Keratinocyte (primary cell): ENCODE data around the gene ARMC9. TPM values are rescaled to one million over a fixed set of nuclear protein-coding genes. Genes with fewer than 3 reads are reported as not detected.

Experiments
- DNase-seq: peaks from one replicate; pipeline ENCODE4 v3.0.0-alpha.2; 2011; ENCODE audit warnings: low read depth, missing footprints, low spot score
- FAIRE-seq: peaks from 2 replicates; lab custom pipeline; 2011; peaks lifted over from hg19 to GRCh38; lab: Jason Lieb, UNC
- H2AFZ ChIP-seq: 2 replicates; pipeline ENCODE4 v1.6.0; 2012; ENCODE audit warnings: low read length, control low read depth, inconsistent platforms; ENCODE audit not compliant: control insufficient read depth
- H3K27ac ChIP-seq: 2 replicates; pipeline ENCODE4 v1.5.1; 2011; ENCODE audit warnings: low read length; ENCODE audit not compliant: control insufficient read depth, insufficient read depth
- H3K27me3 ChIP-seq: 3 replicates; pipeline ENCODE4 v1.6.0; 2011; ENCODE audit warnings: low read length; ENCODE audit not compliant: control insufficient read depth, insufficient read depth; ENCODE audit errors: extremely low read depth
- H3K36me3 ChIP-seq, 2 experiments: 2 replicates in 1 of 2; 3 replicates in 1 of 2; pipeline ENCODE4 v1.5.1; 2011; ENCODE audit warnings: low read length in 2 of 2, mild to moderate bottlenecking in 1 of 2; ENCODE audit not compliant: control insufficient read depth in 2 of 2, insufficient read depth in 2 of 2; ENCODE audit errors: extremely low read depth in 1 of 2
- H3K4me1 ChIP-seq: 3 replicates; pipeline ENCODE4 v1.5.1; 2011; ENCODE audit warnings: low read length; ENCODE audit not compliant: control insufficient read depth, insufficient read depth; ENCODE audit errors: extremely low read depth
- H3K4me2 ChIP-seq: 3 replicates; pipeline ENCODE4 v1.6.0; 2011; ENCODE audit warnings: low read depth, low read length; ENCODE audit not compliant: control insufficient read depth, insufficient read depth; ENCODE audit errors: extremely low read depth
- H3K4me3 ChIP-seq, 3 experiments: fragments of 200-600 bp in 1 of 3; sonication (generic) in 1 of 3; 2 replicates in 2 of 3; 3 replicates in 1 of 3; pipeline ENCODE4 v1.5.1; 2011 to 2016; ENCODE audit warnings: low read length in 3 of 3, mild to moderate bottlenecking in 3 of 3, control low read depth in 2 of 3, inconsistent platforms in 1 of 3, low read depth in 1 of 3, mixed read lengths in 1 of 3, mixed run types in 1 of 3, moderate library complexity in 1 of 3; ENCODE audit not compliant: control insufficient read depth in 2 of 3, insufficient read depth in 2 of 3; ENCODE audit errors: extremely low read depth in 1 of 3
- H3K79me2 ChIP-seq: 2 replicates; pipeline ENCODE4 v1.6.0; 2012; ENCODE audit warnings: low read length; ENCODE audit not compliant: control insufficient read depth, insufficient read depth
- H3K9ac ChIP-seq: 3 replicates; pipeline ENCODE4 v1.6.0; 2011; ENCODE audit warnings: low read length; ENCODE audit not compliant: control insufficient read depth, insufficient read depth; ENCODE audit errors: extremely low read depth
- H3K9me1 ChIP-seq: 3 replicates; pipeline ENCODE4 v1.6.0; 2011; ENCODE audit warnings: low read length; ENCODE audit not compliant: control insufficient read depth, insufficient read depth; ENCODE audit errors: extremely low read depth
- H3K9me3 ChIP-seq: 2 replicates; pipeline ENCODE4 v1.5.1; 2012; ENCODE audit warnings: low read depth, low read length; ENCODE audit not compliant: control insufficient read depth
- H4K20me1 ChIP-seq: 3 replicates; pipeline ENCODE4 v1.6.0; 2011; ENCODE audit warnings: low read length; ENCODE audit not compliant: control insufficient read depth, insufficient read depth; ENCODE audit errors: extremely low read depth
- CTCF ChIP-seq, 3 experiments: IDR thresholded peaks in 1 of 3; conservative IDR thresholded peaks in 1 of 3; optimal IDR thresholded peaks in 1 of 3; 2 replicates in 2 of 3; 3 replicates in 1 of 3; pipeline versions ENCODE3 to v1.5.1; 2011; ENCODE audit warnings: low read length in 3 of 3, mild to moderate bottlenecking in 3 of 3, moderate library complexity in 2 of 3, control low read depth in 1 of 3, inconsistent platforms in 1 of 3; ENCODE audit not compliant: insufficient read depth in 2 of 3; ENCODE audit errors: extremely low read depth in 1 of 3
- EZH2 ChIP-seq: IDR thresholded peaks from one replicate; pipeline ENCODE4 v1.6.1; 2012; ENCODE audit warnings: inconsistent platforms, mild to moderate bottlenecking, low read length, moderate library complexity
- dilution Hi-C: fragments of 300-500 bp; cut with MboI; formaldehyde crosslinking; loops from one replicate; pipeline ENCODE4 v1.7.0; 2020; ENCODE audit warnings: low sequenced_read_pairs; ENCODE audit not compliant: extremely low pct_ligation_motif_present
- polyA plus RNA-seq, 5 experiments: library from polyadenylated mRNA; depleted of rRNA in 3 of 5; stranded (reverse) in 3 of 5; stranded (forward) in 1 of 5; unstranded in 1 of 5; fragments of >200 nt; gene quantifications; 1 replicate in 1 of 5; 2 replicates in 3 of 5; 3 replicates in 1 of 5; pipeline versions ENCODE4 v1.2.1 to v1.2.3, GENCODE V29; 2011 to 2012; ENCODE audit warnings: missing spikeins in 2 of 5, low read depth in 1 of 5, low replicate concordance in 1 of 5

Gene ARMC9
- polyA plus RNA-seq, 1 donor (not counting 4 experiments of a cell fraction or from before 2014, with no cell fraction given) = 16.2 TPM

- H3K9me3 ChIP-seq = no peaks in the 10 kb centered on the region
- H3K4me1 ChIP-seq = no peaks in the 10 kb centered on the region
- no peak for TF ChIP-seq CTCF (optimal IDR thresholded peaks at IDR 0.05 in 1 of 3, IDR thresholded peaks at IDR 0.05 in 1 of 3, conservative IDR thresholded peaks at IDR 0.05 in 1 of 3; ENCODE audit: extremely low read depth in 1 of 3, insufficient read depth in 2 of 3, low read length in 3 of 3)
- no peak for TF ChIP-seq EZH2
- no peaks in the 10 kb centered on the region for H4K20me1 ChIP-seq
- no peak overlapping the region for H3K9ac ChIP-seq
- no peak overlapping the region for H3K4me3 ChIP-seq
- no peak for FAIRE-seq
- no peak overlapping the region for H2AFZ ChIP-seq
- DNase-seq = no peak
- no peaks in the 10 kb centered on the region for H3K9me1 ChIP-seq
- no peak overlapping the region for H3K27ac ChIP-seq
- no peaks in the 10 kb centered on the region for H3K36me3 ChIP-seq
- no peaks in the 10 kb centered on the region for H3K79me2 ChIP-seq
- dilution Hi-C loops = no loop called here
- H3K4me2 ChIP-seq = no peak overlapping the region
- H3K27me3 ChIP-seq = peaks cover 30% of the 10 kb centered on the region
Measured at GRCh38 chr2:231397011-231397927, 198.8 kb downstream of the ARMC9 start.

GRCh38 chr2:231397928-231398294 is 199.5 kb downstream of the ARMC9 start:
- dilution Hi-C loops = no loop called here

More at GRCh38 chr2:231397928-231398294, 199.5 kb downstream of the ARMC9 start:
- H4K20me1 ChIP-seq = no peaks in the 10 kb centered on the region
- H3K79me2 ChIP-seq = no peaks in the 10 kb centered on the region
- no peak overlapping the region for H3K4me3 ChIP-seq
- TF ChIP-seq CTCF (optimal IDR thresholded peaks at IDR 0.05 in 1 of 3, IDR thresholded peaks at IDR 0.05 in 1 of 3, conservative IDR thresholded peaks at IDR 0.05 in 1 of 3; ENCODE audit: extremely low read depth in 1 of 3, insufficient read depth in 2 of 3, low read length in 3 of 3) (no peak), EZH2 (no peak)
- H3K9me3 ChIP-seq = no peaks in the 10 kb centered on the region
- FAIRE-seq = no peak
- no peaks in the 10 kb centered on the region for H3K4me1 ChIP-seq
- H3K4me2 ChIP-seq = no peak overlapping the region
- no peaks in the 10 kb centered on the region for H3K36me3 ChIP-seq
- no peaks in the 10 kb centered on the region for H3K9me1 ChIP-seq
- no peak overlapping the region for H3K9ac ChIP-seq
- no peak for DNase-seq
- H3K27me3 ChIP-seq = peaks cover 30% of the 10 kb centered on the region
- no peak overlapping the region for H2AFZ ChIP-seq
- no peak overlapping the region for H3K27ac ChIP-seq
